Activated T-helper 1 cell treated with Interleukin-2 at 50 U/mL for 16 hours (primary cell): Measurements from ENCODE around the gene IFT22.
A peak's percentile ranks its signal among the peaks of the same experiment; 100 is the strongest.
"Not testable (repeated sequence)": the region's sequence is repeated elsewhere in the genome, so short reads cannot be mapped to it uniquely, and the experiment has no call there.

ENCODE experiments used
- DNase-seq: peaks from one replicate; pipeline ENCODE4 v3.0.0-alpha.2; 2020; ENCODE audit warnings: low read depth

Gene IFT22

GRCh38 chr7:101321491-101322401, at the start of gene IFT22:
IFT22 (minus strand) TSS chr7:101321812; CDS start chr7:101321709, 103 bp downstream.
- DNase-seq = peak; percentile 77

DNA sequence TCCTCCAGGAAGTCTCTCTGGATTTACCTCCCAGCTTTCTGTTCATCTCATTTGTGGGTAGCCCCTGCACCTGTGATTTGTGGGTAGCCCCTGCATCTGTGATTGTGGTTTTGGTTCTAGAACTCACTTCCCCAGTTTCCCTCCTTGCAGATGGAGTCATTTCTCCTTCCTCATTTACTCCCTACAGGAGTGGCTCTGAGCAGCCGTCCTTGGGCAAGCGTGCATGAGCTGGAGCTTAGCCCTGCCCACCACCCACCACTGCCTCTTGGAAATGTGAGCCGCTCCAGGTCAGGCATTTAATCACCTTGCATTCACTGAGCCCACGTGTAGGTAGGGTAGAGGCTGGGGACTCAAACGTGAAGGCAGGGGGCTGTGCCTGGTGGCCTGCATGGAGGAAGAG, 49.2 kb upstream of the IFT22 start:
- no peak for DNase-seq

DNA sequence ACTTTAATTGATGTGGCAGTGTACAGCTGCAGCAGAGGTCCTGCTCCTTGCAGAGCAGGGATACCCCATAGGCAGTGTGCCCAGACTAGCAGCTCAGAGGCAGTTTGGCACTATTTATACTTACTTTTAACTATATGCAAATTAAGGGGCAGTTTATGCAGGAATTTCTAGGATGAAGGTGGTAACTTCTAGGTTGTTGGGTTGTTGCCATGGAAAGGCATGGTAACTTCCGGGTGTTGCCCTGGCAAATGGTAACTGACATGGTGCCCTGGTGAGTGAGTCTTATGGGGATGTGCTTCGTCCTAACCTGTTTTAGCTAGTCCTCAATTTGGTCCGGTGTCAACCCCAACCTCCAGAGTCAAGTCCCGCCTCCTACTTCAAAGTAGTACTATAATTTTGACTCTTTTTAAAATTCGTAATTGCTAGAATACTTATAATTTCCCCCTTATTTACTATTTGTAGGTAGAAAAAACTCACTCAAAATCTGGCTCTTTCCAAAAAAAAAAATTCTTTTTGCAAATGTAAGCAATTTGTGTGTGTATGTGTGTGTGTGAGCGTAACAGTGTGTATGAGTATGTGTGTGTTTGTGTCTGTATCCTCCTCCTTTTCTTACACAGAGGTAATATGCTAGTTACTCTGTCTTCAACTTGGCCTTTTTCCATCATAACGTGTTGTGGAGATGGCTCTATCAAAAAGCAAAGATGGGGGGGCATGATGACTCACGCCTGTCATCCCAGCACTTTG, 47.0 kb upstream of the IFT22 start:
- DNase-seq = no peak

GRCh38 chr7:101367676-101368075, 46.1 kb upstream of the IFT22 start:
- DNase-seq = no peak

DNA sequence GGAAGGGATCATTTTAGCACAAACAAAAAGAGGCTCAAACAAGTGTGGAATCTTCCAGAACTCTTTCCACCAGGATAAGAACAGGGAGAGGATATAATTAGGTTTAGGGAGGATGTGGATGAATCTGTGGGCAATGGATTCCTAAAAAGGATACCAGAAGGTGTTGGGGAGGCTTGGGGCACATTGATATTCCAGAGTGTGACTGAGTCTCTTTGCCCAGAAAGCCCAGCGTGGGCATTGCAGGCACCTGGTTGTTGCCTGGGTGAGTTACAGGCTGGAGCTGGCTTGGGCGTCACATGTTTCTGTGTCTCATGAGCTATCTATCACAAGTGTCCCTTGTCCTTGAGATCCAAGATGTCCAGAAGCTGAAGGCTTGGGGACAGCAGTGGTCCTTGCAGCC, 44.3 kb upstream of the IFT22 start:
- DNase-seq = no peak

- DNase-seq = peak; percentile 52
These were observed 42.2 kb upstream of the IFT22 start for GRCh38 chr7:101363734-101364374.

DNA sequence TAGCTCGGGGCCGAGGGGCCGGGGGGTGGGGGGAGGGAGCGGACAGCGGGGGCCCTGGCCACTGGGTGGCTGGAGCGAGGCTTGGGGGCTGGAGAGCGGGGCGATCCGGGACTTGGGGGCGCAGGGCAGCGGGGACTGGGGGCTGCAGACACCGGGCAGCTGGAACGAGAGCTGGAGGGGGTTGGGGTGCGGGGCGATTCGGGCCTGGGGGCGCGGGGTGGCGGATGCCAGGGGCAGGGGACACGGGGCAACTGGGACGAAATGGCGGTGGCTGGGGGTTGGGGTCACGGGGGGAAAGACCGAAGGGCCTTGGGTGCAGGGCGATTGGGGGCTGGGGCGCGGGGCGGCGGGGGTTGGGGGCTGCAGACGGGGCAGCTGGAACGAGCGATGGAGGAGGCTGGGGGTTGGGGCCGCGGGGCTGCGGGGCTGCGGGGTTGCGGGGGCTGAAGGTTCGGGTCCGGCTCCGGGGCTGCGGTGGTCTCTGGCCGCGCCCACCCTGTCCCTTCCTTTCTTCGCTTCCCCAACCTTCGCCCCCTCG, 41.7 kb upstream of the IFT22 start:
- DNase-seq = no peak

GRCh38 chr7:101362334-101363195, 41.0 kb upstream of the IFT22 start, which contains the start of gene COL26A1:
COL26A1 (plus strand) TSS chr7:101362875; CDS start chr7:101363033, 158 bp downstream.
- no peak for DNase-seq

- DNase-seq = no peak
These were observed 35.8 kb upstream of the IFT22 start for GRCh38 chr7:101357433-101357832.

DNA sequence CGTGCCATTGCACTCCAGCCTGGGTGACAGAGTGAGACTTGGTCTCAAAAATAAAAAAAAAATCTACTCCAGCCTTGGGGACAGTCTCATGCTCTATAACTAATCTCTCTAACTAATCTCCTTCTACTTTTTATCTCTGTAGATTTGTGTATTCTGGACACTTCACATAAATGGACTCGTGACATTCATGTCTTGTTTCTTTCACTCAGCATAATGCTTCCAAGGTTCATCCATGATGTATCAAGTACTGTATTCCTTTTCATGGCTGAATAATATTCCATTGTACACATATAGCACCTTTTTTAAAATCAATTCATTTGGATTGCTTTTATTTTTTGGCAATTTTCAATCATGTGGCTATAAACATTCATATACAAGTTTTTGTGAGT, 31.3 kb upstream of the IFT22 start:
- no peak for DNase-seq

DNA sequence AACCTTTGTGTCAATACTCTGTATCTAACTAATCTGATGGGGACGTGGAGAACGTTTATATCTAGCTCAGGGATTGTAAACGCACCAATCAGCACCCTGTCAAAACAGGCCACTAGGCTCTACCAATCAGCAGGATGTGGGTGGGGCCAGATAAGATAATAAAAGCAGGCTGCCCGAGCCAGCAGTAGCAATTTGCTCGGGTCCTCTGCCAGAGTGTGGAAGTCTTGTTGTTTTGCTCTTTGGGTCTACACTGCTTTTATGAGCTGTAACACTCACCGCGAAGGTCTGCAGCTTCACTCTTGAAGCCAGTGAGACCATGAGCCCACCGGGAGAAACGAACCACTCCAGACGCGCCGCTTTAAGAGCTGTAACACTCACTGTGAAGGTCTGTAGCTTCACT, 27.7 kb upstream of the IFT22 start:
- not testable (repeated sequence) for DNase-seq

GRCh38 chr7:101348456-101349067, 26.9 kb upstream of the IFT22 start:
- DNase-seq = not testable (repeated sequence)

DNA sequence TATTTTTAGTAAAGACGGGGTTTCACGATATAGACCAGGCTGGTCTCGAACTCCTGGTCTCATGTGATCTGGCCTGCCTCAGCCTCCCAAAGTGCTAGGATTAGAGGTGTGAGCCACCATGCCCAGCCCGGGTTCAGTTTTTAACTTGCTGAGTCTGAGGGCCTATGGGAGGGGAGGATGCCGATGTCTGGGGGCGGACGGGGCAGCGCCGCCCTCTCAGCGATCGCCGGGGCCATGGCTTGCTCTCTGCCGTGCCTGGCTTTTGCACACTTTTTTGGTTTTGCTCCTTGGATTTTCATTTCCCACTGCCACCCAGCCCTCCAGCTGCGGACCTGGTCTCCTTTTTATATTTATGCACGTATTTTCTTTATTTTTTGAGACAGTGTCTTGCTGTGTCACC, 25.9 kb upstream of the IFT22 start:
- no peak for DNase-seq

DNA sequence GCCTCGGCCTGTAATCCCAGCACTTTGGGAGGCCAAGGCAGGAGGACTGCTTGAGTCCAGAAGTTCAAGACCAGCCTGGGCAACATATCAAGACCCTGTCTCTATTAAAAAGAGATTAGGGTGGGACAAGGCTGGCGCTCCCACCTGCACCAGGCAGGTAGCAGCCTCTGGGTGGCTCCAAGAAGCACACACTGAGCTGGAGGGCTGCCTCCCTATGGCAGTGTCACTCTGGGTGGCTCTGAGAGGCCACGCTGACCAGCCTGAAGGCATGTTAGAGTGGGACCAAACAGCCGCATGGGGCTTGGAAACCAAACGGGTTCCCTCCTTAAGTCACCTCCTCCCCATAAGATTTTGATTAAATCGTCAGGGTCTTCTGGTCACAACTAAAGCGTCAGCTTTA, 21.3 kb upstream of the IFT22 start:
- DNase-seq = no peak

GRCh38 chr7:101340379-101340778, 18.8 kb upstream of the IFT22 start:
- no peak for DNase-seq

GRCh38 chr7:101333912-101334311, 12.3 kb upstream of the IFT22 start:
- DNase-seq = no peak

GRCh38 chr7:101332026-101332425, 10.4 kb upstream of the IFT22 start:
- DNase-seq = no peak

- no peak for DNase-seq
These were observed 8.4 kb upstream of the IFT22 start for GRCh38 chr7:101330011-101330484.

DNA sequence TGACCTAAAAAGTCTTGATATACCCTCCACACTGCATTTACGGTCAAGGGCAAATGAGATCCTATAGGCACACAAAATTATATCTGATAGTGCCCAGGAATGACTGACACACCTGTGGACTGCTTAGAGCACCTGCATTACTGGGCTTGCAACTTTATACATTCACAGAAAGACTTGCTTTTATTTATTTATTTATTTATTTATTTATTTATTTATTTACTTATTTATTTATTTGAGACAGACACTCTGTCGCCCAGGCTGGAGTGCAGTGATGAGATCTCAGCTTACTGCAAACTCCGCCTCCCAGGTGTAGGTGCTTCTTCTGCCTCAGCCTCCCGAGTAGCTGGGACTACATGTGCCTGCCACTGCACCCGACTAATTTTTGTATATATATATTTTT, 6.5 kb upstream of the IFT22 start:
- DNase-seq = no peak

DNA sequence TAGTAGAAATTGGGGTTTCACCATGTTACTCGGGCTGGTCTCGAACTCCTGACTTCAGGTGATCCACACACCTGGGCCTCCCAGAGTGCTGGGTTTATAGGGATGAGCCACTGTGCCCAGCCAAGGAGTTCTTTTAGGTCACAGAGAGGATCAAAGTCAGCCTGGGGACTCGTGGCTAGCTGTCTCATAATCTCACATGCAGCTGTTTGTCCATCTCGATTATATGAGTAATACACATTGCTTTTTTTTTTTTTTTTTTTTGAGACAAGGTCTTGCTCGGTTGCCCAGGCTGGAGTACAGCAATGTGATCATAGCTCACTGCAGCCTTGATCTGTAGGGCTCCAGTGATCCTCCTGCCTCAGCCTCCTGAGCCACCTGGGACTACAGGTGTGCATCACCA, 2.2 kb downstream of the IFT22 start:
- DNase-seq = no peak

DNA sequence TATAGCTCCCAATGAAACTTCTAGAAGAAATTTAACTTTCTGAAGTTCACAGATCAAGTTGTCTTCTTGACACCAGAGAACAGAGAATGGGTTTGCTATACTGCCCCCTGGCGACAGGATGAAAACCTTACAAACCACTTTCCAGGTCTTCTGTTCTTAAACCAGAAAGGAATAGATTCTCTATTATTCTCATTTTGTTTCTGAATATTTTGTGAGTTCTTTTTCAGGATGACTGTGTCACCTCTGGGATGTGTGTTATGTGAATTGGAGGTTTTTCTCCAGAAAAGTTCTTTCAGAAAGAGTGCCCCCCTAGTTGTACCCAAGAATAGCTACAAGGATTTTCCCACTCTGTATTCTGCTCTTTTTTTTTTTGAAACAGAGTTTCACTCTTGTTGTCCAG, 6.3 kb downstream of the IFT22 start:
- peak; percentile 10 for DNase-seq
